ENCODE results near the gene SLC10A3.

DNA sequence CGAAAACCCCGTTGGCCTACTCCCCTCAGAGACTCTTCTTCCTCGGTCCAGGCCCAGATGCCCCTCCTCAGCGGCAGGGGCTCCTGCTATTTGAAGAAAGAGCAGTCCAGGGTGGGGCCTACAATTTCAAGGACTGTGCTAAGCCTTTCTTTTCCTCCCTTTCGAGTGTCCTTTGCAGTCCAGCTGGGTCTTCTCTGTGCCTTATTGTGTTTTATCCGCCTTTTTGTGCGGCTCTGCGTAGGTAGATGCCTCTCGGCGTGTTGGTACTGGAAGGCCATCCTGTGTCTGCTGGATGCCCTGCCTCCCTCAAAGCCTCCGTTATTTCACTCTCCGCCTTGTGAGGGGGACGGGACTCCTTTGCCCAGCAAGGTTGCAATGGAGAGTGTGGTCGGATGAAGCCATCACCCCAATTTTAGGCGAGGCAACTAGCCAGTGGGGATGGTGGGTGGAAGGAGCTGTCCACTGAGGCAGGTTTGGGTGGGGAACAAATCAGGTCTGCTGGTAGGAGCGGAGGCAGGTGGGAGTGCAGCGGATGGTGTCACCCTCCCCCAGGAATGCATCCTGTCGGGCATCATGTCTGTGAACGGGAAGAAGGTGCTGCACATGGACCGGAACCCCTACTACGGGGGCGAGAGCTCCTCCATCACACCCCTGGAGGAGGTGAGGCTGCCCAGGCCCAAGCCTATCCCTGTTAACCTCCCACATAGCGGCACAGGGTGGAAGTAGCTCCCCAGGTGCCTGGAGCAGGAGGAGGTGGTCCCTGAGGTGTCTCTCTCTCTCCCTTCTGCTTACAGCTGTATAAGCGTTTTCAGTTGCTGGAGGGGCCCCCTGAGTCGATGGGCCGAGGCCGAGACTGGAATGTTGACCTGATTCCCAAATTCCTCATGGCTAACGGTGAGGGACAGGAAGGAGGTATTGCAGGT, 52.2 kb downstream of the SLC10A3 start:
- TF ChIP-seq TEAD4 (IDR thresholded peaks at IDR 0.05) (no peak), TAF1 (IDR thresholded peaks at IDR 0.05; ENCODE audit: low read depth) (no peak), CREB1 (IDR thresholded peaks at IDR 0.05; ENCODE audit: low read depth) (no peak), TCF12 (IDR thresholded peaks at IDR 0.05; ENCODE audit: low read depth) (no peak), YY1 (IDR thresholded peaks at IDR 0.05; ENCODE audit: low read depth) (no peak), RAD21 (IDR thresholded peaks at IDR 0.05; ENCODE audit: low read depth) (no peak), ZBTB7A (IDR thresholded peaks at IDR 0.05; ENCODE audit: low read depth) (no peak), CEBPB (IDR thresholded peaks at IDR 0.05) (no peak), EGR1 (IDR thresholded peaks at IDR 0.05) (no peak), FOXM1 (IDR thresholded peaks at IDR 0.05; ENCODE audit: borderline replicate concordance, low read depth) (no peak), EP300 (IDR thresholded peaks at IDR 0.05; ENCODE audit: borderline replicate concordance) (no peak)
- TF ChIP-seq, protein P1, sequence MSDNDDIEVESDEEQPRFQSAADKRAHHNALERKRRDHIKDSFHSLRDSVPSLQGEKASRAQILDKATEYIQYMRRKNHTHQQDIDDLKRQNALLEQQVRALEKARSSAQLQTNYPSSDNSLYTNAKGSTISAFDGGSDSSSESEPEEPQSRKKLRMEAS (IDR thresholded peaks at IDR 0.05) = no peak
- TF ChIP-seq, protein P2, sequence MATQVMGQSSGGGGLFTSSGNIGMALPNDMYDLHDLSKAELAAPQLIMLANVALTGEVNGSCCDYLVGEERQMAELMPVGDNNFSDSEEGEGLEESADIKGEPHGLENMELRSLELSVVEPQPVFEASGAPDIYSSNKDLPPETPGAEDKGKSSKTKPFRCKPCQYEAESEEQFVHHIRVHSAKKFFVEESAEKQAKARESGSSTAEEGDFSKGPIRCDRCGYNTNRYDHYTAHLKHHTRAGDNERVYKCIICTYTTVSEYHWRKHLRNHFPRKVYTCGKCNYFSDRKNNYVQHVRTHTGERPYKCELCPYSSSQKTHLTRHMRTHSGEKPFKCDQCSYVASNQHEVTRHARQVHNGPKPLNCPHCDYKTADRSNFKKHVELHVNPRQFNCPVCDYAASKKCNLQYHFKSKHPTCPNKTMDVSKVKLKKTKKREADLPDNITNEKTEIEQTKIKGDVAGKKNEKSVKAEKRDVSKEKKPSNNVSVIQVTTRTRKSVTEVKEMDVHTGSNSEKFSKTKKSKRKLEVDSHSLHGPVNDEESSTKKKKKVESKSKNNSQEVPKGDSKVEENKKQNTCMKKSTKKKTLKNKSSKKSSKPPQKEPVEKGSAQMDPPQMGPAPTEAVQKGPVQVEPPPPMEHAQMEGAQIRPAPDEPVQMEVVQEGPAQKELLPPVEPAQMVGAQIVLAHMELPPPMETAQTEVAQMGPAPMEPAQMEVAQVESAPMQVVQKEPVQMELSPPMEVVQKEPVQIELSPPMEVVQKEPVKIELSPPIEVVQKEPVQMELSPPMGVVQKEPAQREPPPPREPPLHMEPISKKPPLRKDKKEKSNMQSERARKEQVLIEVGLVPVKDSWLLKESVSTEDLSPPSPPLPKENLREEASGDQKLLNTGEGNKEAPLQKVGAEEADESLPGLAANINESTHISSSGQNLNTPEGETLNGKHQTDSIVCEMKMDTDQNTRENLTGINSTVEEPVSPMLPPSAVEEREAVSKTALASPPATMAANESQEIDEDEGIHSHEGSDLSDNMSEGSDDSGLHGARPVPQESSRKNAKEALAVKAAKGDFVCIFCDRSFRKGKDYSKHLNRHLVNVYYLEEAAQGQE (IDR thresholded peaks at IDR 0.05; ENCODE audit: low read depth) = no peak

All from Ishikawa (cell line).